Astrocyte (in vitro differentiated cells and primary cell): Measurements from ENCODE around the gene ZNF442.
"Not testable (repeated sequence)": the region's sequence is repeated elsewhere in the genome, so short reads cannot be mapped to it uniquely, and the experiment has no call there.

Experiments used
- EZH2 ChIP-seq: IDR thresholded peaks from 2 replicates; pipeline ENCODE4 v1.6.1; 2012; ENCODE audit warnings: mild to moderate bottlenecking, low read length, inconsistent platforms; ENCODE audit not compliant: insufficient read depth
- TF ChIP-seq, protein P1 (sequence below): IDR thresholded peaks from 2 replicates; pipeline ENCODE4 v1.5.1; 2011; ENCODE audit warnings: low read depth, mild to moderate bottlenecking, inconsistent platforms, low read length, moderate library complexity; ENCODE audit not compliant: insufficient read depth

DNA sequence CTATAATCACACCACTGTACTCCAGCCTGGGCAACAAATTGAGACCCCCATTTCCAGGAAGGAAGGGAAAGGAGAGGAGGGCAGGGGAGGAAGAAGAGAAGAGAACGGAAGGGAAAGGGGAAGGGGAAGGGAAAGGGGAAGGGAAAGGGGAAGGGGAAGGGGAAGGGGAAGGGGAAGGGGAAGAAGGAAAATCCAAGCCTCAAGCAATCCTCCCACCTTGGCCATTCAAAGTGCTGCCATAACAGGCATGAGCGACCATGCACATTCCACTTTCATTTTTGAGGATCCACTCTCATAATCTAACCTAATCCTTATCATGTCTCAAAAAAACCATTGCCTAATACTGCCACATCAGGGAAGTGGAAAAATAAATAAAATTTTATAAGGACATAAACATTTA lies 20.9 kb upstream of the ZNF442 start:
- TF ChIP-seq, protein P1, sequence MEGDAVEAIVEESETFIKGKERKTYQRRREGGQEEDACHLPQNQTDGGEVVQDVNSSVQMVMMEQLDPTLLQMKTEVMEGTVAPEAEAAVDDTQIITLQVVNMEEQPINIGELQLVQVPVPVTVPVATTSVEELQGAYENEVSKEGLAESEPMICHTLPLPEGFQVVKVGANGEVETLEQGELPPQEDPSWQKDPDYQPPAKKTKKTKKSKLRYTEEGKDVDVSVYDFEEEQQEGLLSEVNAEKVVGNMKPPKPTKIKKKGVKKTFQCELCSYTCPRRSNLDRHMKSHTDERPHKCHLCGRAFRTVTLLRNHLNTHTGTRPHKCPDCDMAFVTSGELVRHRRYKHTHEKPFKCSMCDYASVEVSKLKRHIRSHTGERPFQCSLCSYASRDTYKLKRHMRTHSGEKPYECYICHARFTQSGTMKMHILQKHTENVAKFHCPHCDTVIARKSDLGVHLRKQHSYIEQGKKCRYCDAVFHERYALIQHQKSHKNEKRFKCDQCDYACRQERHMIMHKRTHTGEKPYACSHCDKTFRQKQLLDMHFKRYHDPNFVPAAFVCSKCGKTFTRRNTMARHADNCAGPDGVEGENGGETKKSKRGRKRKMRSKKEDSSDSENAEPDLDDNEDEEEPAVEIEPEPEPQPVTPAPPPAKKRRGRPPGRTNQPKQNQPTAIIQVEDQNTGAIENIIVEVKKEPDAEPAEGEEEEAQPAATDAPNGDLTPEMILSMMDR, result not testable (repeated sequence)
- not testable (repeated sequence) for TF ChIP-seq EZH2
